ENCODE results near the gene CLSTN1.

CLSTN1 gene

GRCh38 chr1:9852410-9853248 lies 28.9 kb upstream of the CLSTN1 start:
- peak; percentile 72 for DNase-seq (ENCODE audit: low read depth, low spot score)
- H3K4me3 ChIP-seq (ENCODE audit: low read depth, low read length): no peak overlapping the region
- in situ Hi-C loops (cut with HindIII; ENCODE audit: low sequenced_read_pairs): no loop called here
- TF ChIP-seq, protein P1, sequence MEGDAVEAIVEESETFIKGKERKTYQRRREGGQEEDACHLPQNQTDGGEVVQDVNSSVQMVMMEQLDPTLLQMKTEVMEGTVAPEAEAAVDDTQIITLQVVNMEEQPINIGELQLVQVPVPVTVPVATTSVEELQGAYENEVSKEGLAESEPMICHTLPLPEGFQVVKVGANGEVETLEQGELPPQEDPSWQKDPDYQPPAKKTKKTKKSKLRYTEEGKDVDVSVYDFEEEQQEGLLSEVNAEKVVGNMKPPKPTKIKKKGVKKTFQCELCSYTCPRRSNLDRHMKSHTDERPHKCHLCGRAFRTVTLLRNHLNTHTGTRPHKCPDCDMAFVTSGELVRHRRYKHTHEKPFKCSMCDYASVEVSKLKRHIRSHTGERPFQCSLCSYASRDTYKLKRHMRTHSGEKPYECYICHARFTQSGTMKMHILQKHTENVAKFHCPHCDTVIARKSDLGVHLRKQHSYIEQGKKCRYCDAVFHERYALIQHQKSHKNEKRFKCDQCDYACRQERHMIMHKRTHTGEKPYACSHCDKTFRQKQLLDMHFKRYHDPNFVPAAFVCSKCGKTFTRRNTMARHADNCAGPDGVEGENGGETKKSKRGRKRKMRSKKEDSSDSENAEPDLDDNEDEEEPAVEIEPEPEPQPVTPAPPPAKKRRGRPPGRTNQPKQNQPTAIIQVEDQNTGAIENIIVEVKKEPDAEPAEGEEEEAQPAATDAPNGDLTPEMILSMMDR (IDR thresholded peaks at IDR 0.05; ENCODE audit: low read depth, low read length): no peak

DNA sequence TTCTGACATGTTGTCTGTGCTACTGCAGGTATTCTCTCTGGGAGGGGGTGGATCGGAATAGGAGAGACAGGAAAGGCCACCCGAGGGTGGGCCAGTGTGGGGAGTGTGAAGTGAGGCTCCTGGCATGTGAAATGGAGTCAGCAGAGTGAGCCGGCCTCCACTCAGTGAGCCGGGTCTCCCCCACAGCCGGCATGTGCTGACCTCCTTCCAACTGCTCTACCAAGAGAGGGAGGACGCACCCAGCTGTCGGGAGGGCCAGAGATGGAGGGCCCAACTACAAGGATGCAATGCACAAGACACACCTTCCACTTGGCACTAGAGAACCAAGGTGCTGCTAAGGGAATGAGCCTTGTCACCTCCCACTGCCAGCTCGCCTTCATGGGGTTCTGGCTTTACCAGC lies 28.2 kb upstream of the CLSTN1 start:
- in situ Hi-C loops (cut with HindIII; ENCODE audit: low sequenced_read_pairs): no loop called here
- DNase-seq (ENCODE audit: low read depth, low spot score): no peak
- TF ChIP-seq, protein P1 (IDR thresholded peaks at IDR 0.05; ENCODE audit: low read depth, low read length): no peak
- no peak overlapping the region for H3K4me3 ChIP-seq (ENCODE audit: low read depth, low read length)

GRCh38 chr1:9850442-9851162 lies 26.8 kb upstream of the CLSTN1 start:
- TF ChIP-seq, protein P1 (IDR thresholded peaks at IDR 0.05; ENCODE audit: low read depth, low read length): no peak
- DNase-seq (ENCODE audit: low read depth, low spot score): no peak
- H3K4me3 ChIP-seq (ENCODE audit: low read depth, low read length): no peak overlapping the region
- in situ Hi-C loops (cut with HindIII; ENCODE audit: low sequenced_read_pairs): no loop called here

- no peak overlapping the region for H3K4me3 ChIP-seq (ENCODE audit: low read depth, low read length)
- no peak for DNase-seq (ENCODE audit: low read depth, low spot score)
Measured at GRCh38 chr1:9849691-9850441, 26.1 kb upstream of the CLSTN1 start.

GRCh38 chr1:9848022-9848421 lies 24.3 kb upstream of the CLSTN1 start:
- TF ChIP-seq, protein P1 (IDR thresholded peaks at IDR 0.05; ENCODE audit: low read depth, low read length): no peak
- no peak for DNase-seq (ENCODE audit: low read depth, low spot score)
- no peak overlapping the region for H3K4me3 ChIP-seq (ENCODE audit: low read depth, low read length)
- in situ Hi-C loops (cut with HindIII; ENCODE audit: low sequenced_read_pairs): no loop called here

More at GRCh38 chr1:9849691-9850441, 26.1 kb upstream of the CLSTN1 start:
- in situ Hi-C loops (cut with HindIII; ENCODE audit: low sequenced_read_pairs): no loop called here
- TF ChIP-seq, protein P1 (IDR thresholded peaks at IDR 0.05; ENCODE audit: low read depth, low read length): no peak

DNA sequence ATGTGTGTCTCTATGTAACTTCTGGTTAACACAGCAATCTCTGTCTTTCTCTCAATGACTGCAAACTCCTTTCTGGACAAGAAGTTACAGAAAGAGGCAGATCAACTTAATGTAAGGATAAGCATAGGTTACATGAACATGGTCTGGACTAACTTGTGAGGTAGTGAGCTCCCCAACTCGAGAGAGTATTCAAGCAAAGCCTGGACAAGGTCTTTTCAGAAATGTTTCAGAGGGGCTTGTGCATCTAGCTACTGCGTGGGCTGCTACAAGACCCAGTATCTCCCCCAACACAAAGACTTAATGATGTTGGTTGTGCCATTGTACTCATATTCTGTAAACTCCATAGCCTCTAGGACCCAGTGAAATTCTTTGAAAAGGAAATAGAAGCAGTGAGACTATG lies 23.5 kb upstream of the CLSTN1 start:
- in situ Hi-C loops (cut with HindIII; ENCODE audit: low sequenced_read_pairs): no loop called here
- no peak for DNase-seq (ENCODE audit: low read depth, low spot score)
- TF ChIP-seq, protein P1 (IDR thresholded peaks at IDR 0.05; ENCODE audit: low read depth, low read length): no peak
- no peak overlapping the region for H3K4me3 ChIP-seq (ENCODE audit: low read depth, low read length)
